IPS-NIHi7 (cell line): ENCODE results near the gene CYP19A1.
A peak's percentile ranks its signal among the peaks of the same experiment; 100 is the strongest.
"Not testable (repeated sequence)": the region's sequence is repeated elsewhere in the genome, so short reads cannot be mapped to it uniquely, and the experiment has no call there.

Experiments used
- DNase-seq: peaks from one replicate; pipeline ENCODE4 v3.0.0; 2012; ENCODE audit warnings: mixed read lengths; ENCODE audit errors: extremely low spot score

CYP19A1 gene

GRCh38 chr15:51212239-51212638 lies 126.2 kb downstream of the CYP19A1 start:
- no peak for DNase-seq

- no peak for DNase-seq
Observed at GRCh38 chr15:51205050-51205975, 133.1 kb downstream of the CYP19A1 start.

- no peak for DNase-seq
Observed at GRCh38 chr15:51203797-51204196, 134.6 kb downstream of the CYP19A1 start.

GRCh38 chr15:51202783-51203182 lies 135.6 kb downstream of the CYP19A1 start:
- DNase-seq: no peak

GRCh38 chr15:51201581-51201980 lies 136.8 kb downstream of the CYP19A1 start:
- DNase-seq: no peak

DNA sequence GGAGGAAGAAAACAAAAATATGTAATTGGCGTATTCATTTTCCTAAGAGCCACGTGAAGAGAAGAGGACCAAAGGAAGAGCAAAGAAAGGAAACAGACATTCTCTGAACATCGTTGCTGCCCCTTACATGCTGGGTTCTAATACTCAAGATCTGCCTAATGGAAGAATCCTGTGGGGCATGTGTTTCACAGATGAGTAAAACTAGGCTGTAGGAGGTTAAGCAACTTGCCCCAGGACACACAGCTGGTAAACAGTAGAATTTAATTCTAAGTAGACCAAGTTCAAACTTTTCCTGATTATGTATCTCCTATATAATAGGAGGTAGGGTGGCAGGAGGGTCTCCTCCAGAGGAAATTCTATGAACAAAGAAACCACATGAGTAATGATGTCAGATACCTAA lies 137.6 kb downstream of the CYP19A1 start:
- no peak for DNase-seq

DNA sequence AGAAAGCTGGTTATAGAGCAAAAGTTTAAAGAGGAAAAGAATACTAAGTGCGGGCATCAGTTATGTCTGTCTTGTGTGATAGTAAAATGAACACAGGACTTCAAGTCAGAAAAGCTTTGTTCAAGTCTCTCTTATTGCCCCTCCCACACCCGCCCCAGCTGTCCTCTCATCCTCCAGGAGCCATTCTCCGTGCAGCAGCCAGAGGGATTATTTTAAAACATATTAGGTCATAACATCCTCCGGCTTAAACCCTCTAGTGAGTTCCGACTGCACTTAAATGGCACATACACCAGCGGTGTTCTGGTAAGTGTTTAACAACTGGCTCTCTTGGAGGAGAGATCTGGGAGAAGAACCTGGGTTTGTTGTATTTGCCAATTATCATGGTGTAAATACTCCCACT lies 138.9 kb downstream of the CYP19A1 start:
- no peak for DNase-seq

DNA sequence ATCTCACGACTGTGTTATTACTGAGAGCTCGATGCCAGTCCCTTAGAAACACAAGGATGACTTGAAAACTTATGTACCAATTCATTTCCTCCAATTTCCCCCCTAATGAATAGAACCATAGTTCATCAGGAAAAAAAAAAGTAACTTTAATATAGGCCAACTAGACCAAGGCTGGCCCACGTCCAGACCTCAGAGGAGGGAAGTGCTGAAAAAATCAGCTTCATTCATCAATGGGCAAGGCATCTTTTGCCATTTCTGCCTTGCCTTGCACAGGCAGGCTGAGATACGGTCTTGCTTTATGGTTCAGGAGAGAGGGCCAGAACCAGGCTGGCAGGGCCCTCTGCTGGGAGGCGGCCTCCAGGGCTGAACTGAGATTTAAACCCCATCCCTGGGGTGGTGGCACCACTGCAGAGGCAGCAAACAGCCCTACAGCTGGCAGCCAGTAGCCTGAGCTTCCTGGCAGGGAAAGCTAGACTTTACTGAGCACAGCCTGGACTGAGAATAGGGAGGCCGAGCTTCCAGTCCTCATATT lies 139.6 kb downstream of the CYP19A1 start:
- no peak for DNase-seq

DNA sequence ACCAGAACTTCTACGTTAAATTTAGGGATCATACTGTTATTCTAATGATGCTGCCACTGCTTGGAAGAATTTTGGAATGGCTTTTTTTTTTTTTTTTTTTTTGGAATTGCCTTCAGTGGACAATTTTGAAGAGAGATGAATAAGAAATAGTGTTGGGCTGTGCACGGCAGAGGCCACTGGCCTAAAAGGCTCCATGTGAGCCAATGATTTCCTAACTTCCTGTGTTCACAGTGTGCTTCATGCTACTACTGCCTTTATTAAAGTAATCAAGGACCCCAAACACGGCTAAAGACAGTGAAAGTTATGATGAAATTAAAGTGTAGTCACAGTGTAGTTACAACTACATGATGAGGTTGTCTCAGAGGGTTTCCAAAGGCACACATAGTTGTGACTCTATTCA lies 142.9 kb downstream of the CYP19A1 start:
- DNase-seq: no peak

DNA sequence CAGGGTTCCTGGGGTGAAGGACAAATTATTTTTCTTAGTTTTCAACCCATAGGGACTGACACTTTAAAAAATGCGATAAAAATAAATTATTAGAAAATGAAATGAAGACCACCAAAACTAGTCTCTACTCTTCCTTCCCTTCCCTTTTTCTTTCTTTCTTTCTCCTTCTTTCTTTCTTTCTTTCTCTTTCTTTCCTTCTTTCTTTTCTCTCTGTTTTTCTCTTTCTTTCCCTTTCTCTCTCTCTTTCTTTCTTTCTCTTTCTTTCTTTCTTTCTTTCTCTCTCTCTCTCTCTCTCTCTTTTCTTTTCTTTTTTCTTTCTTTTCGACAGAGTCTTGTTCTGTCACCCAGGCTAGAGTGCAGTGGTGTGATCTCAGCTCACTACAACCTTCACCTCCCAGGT lies 144.4 kb downstream of the CYP19A1 start:
- no peak for DNase-seq

GRCh38 chr15:51193526-51193925 lies 144.9 kb downstream of the CYP19A1 start:
- no peak for DNase-seq

- DNase-seq: peak; percentile 90
Observed at GRCh38 chr15:51192521-51193280, 145.7 kb downstream of the CYP19A1 start.

DNA sequence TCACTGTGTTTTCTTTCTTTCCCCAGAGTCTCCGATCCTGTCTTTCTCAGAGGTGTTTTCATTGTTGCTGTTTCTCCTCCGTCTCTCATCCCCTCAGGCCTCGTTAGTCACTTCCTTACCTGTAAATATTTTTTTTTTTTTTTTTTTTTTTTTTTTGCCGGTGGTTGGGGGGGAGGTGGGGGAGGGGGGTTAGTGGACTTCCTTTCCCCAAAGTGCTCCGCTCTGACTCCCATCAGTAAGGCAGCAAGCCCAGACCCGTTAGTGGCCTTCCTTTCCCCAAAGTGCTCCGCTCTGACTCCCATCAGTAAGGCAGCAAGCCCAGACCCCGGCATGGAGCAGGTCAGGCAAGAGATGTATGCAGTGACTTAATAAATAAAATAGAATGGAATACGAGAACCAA lies 146.6 kb downstream of the CYP19A1 start:
- DNase-seq: no peak

DNA sequence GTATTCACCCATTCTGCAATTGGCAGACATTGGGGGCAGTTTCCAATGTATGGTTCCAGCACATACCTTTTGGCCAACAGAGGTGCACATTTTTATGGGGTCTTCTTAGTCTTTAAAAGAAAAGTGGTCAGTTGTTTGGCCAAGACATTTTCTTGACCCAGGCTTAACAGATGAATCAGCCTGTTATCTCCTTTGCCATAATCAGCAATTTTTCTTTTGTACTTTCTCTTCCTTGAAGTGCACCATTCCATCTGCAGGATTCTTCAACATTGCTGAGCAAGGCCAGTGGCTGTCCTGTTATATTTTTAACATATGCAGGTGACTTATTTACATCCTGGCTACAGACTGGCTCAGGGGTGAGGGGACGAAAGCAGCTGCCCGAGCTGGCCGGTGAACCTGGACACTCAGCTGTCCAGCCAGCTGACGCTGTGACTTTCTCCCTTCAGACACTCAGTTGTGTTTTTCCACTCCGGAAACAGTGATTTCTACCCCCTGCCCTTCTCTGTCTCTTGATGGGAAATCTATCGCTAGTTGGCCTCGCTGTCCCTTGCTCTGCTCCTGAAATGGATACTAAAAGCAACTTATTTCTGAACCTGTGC lies 147.2 kb downstream of the CYP19A1 start:
- no peak for DNase-seq

DNA sequence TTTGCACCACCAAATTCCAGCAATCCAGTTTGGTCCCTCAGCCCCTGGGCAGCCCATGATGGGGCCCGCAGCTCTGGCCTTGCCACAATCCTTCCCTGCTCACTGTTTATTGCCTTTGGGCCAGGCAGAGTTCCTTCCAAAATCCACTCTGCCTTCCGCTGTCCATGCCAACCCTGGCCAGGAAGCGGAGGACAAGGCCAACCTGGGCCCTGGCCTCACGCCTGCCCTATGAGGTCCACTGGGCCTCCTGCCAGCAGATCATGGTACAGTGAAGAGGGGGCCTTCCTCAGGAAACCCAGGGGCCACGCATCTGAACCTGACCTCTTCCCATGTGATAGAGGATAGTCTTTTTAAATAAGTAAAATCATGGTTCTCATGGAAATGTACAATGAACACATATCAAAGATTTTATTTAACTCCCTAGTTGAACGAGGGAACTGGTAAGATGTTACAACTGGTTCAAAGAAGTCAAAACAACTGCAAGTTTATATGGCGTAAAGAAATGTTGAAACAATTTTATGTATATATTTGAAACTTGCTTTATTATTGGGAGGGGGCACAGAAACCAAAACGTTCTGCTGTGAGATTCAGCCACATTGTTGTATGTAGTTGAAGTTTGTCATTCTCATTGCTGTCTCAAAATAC lies 147.8 kb downstream of the CYP19A1 start:
- DNase-seq: no peak

DNA sequence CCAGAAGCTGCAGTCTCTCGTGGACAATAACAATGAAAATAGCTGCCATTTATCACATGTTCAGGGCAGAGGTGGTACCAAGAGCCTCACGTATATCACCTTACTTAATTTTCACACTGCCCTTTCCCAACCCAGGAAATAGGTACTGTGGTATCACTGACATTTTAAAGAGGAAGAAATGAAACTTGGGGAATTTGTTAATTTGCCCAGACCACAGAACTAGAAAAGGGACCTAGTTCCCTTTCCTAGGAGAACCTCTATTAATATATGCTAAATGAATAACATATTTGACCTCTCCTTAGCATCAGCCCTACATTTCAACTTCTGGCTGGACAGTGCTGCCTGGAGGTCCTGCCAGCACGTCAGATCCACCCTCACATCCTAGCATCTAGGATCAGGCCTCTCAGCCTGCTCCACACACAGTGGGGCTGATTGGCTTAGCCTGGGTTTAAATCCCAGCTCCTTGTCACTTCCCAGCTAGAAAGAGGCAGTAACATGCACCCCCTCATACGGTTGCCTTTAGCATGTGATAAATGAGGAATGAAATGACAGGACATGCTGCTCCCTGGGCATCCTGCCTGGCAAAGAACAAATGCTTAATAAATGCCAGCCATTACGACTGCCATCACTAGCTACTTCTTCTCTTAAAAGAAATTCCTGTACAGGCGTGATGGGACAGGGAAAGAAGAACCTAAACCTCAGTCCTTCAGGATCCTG lies 148.6 kb downstream of the CYP19A1 start:
- no peak for DNase-seq

DNA sequence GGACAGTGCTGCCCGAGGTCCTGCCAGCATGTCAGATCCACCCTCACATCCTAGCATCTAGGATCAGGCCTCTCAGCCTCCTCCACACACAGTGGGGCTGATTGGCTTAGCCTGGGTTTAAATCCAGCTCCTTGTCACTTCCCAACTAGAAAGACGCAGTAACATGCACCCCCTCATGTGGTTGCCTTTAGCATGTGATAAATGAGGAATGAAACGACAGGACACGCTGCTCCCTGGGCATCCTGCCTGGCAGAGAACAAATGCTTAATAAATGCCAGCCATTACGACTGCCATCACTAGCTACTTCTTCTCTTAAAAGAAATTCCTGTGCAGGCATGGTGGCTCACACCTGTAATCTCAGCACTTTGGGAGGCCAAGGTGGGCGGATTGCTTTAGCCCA lies 149.6 kb downstream of the CYP19A1 start:
- not testable (repeated sequence) for DNase-seq

DNA sequence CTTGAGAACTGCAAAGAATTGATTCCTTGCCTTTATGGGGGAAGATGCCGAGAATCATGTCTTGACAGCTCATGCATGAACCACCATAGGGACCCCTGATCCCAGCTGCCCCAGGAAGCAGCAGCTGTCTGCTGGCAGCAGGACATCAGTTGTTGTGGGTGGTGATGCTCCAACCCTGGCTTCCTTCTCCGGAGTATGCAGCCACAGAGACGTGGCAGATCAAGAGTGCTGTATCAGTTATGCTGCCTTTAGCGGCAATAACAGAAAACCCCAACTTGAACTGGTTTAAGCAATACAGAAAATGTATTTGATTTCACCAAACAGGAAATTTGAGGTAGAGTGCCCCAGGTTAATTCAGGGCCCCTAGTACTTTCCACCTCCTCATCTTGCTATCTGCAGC lies 151.5 kb downstream of the CYP19A1 start:
- DNase-seq: no peak

GRCh38 chr15:51186181-51186705 lies 152.2 kb downstream of the CYP19A1 start:
- no peak for DNase-seq

- no peak for DNase-seq
Observed at GRCh38 chr15:51185213-51186159, 152.9 kb downstream of the CYP19A1 start.
